AG09309 (cell line): ENCODE data around the gene AGAP1.

ENCODE experiments used
- DNase-seq: peaks from one replicate; pipeline ENCODE4 v3.0.0-alpha.2; 2010; ENCODE audit warnings: low read depth
- H3K4me3 ChIP-seq: 2 replicates; pipeline ENCODE4 v1.5.1; 2011; ENCODE audit warnings: mild to moderate bottlenecking, low read depth, low read length, moderate library complexity; ENCODE audit not compliant: control insufficient read depth
- CTCF ChIP-seq: IDR thresholded peaks from 2 replicates; pipeline ENCODE4 v1.5.1; 2011; ENCODE audit warnings: mild to moderate bottlenecking, low read depth, low read length, inconsistent platforms; ENCODE audit not compliant: insufficient read depth, control insufficient read depth; ENCODE audit errors: missing control alignments

AGAP1 gene

GRCh38 chr2:235493775-235494715 lies at the start of gene AGAP1:
TSS of gene AGAP1 (plus strand) at chr2:235494043.
- no peak for DNase-seq
- TF ChIP-seq CTCF = no peak
- peak within 1 kb of the TSS; percentile 61 for H3K4me3 ChIP-seq

- no peak for DNase-seq
- no peak for TF ChIP-seq CTCF
- H3K4me3 ChIP-seq = no peak overlapping the region
These were observed 49.7 kb upstream of the AGAP1 start for GRCh38 chr2:235444101-235444597.

- TF ChIP-seq CTCF = no peak
- no peak overlapping the region for H3K4me3 ChIP-seq
These were observed 48.7 kb upstream of the AGAP1 start for GRCh38 chr2:235445116-235445515.

GRCh38 chr2:235446082-235446481 lies 47.8 kb upstream of the AGAP1 start:
- no peak for DNase-seq
- TF ChIP-seq CTCF = no peak
- no peak overlapping the region for H3K4me3 ChIP-seq

More at GRCh38 chr2:235445116-235445515, 48.7 kb upstream of the AGAP1 start:
- no peak for DNase-seq

- TF ChIP-seq CTCF = no peak
- H3K4me3 ChIP-seq = no peak overlapping the region
- no peak for DNase-seq
These were observed 46.6 kb upstream of the AGAP1 start for GRCh38 chr2:235447210-235447609.

GRCh38 chr2:235449568-235449967 lies 44.3 kb upstream of the AGAP1 start:
- no peak for DNase-seq
- no peak for TF ChIP-seq CTCF
- H3K4me3 ChIP-seq = no peak overlapping the region
